SK-N-SH treated with all-trans-retinoic acid at 6 μM for 48 hours (cell line): ENCODE measurements around the gene UGGT1.

Experiments
- ATAC-seq: fragments of 200-7000 bp; cut with Tn5 transposase; 3 replicates; pipeline ENCODE4 v1.9.1; 2020; ENCODE audit warnings: mild to moderate bottlenecking, moderate library complexity
- ARNTL ChIP-seq: fragments of 450-650 bp; formaldehyde crosslinking; IDR thresholded peaks from 2 replicates; pipeline ENCODE4 v1.5.0; 2020; ENCODE audit warnings: low read depth, mild to moderate bottlenecking, moderate library complexity, borderline replicate concordance
- BACH2 ChIP-seq: fragments of 250-450 bp; sonication (Bioruptor Pico); IDR thresholded peaks from 2 replicates; pipeline ENCODE4 v1.9.0; 2021; ENCODE audit warnings: mild to moderate bottlenecking, borderline replicate concordance
- CSRNP3 ChIP-seq: fragments of 250-450 bp; sonication (Bioruptor Pico); IDR thresholded peaks from 2 replicates; pipeline ENCODE4 v1.5.1; 2021; ENCODE audit warnings: mild to moderate bottlenecking, moderate library complexity
- ESRRG ChIP-seq: fragments of 250-450 bp; sonication (Bioruptor Pico); IDR thresholded peaks from 2 replicates; pipeline ENCODE4 v1.6.1; 2021; ENCODE audit warnings: mild to moderate bottlenecking
- GLIS3 ChIP-seq: fragments of 250-450 bp; sonication (Bioruptor Pico); IDR thresholded peaks from 2 replicates; pipeline ENCODE4 v1.5.0; 2020; ENCODE audit warnings: mild to moderate bottlenecking, moderate library complexity
- ISL1 ChIP-seq: fragments of 250-450 bp; sonication (Bioruptor Pico); IDR thresholded peaks from 2 replicates; pipeline ENCODE4 v2.1.2; 2022; ENCODE audit warnings: mild to moderate bottlenecking, moderate library complexity
- OSR1 ChIP-seq: fragments of 250-450 bp; sonication (Bioruptor Pico); IDR thresholded peaks from 2 replicates; pipeline ENCODE4 v1.8.0; 2022; ENCODE audit warnings: moderate library complexity, mild to moderate bottlenecking, inconsistent platforms
- PATZ1 ChIP-seq: fragments of 250-450 bp; sonication (Bioruptor Pico); IDR thresholded peaks from 2 replicates; pipeline ENCODE4 v1.8.0; 2020; ENCODE audit warnings: mild to moderate bottlenecking, moderate library complexity, borderline replicate concordance
- POU6F1 ChIP-seq: fragments of 250-450 bp; sonication (Bioruptor Pico); IDR thresholded peaks from 2 replicates; pipeline ENCODE4 v1.8.0; 2021; ENCODE audit warnings: low read depth, mild to moderate bottlenecking, moderate library complexity, borderline replicate concordance
- PPARA ChIP-seq: fragments of 250-450 bp; sonication (Bioruptor Pico); IDR thresholded peaks from 2 replicates; pipeline ENCODE4 v1.5.0; 2020; ENCODE audit warnings: mild to moderate bottlenecking, borderline replicate concordance
- RARB ChIP-seq: fragments of 250-450 bp; sonication (Bioruptor Pico); IDR thresholded peaks from 2 replicates; pipeline ENCODE4 v1.8.0; 2021; ENCODE audit warnings: mild to moderate bottlenecking, moderate library complexity
- SNAI2 ChIP-seq: fragments of 250-450 bp; sonication (Bioruptor Pico); IDR thresholded peaks from 2 replicates; pipeline ENCODE4 v1.5.0; 2020; ENCODE audit warnings: mild to moderate bottlenecking, moderate library complexity
- TCF4 ChIP-seq: fragments of 250-450 bp; sonication (Bioruptor Pico); IDR thresholded peaks from 2 replicates; pipeline ENCODE4 v1.8.0; 2021; ENCODE audit warnings: mild to moderate bottlenecking, moderate library complexity, borderline replicate concordance
- TSHZ2 ChIP-seq: fragments of 250-450 bp; sonication (Bioruptor Pico); IDR thresholded peaks from 2 replicates; pipeline ENCODE4 v1.5.0; 2020; ENCODE audit warnings: mild to moderate bottlenecking, moderate library complexity
- ZC3H10 ChIP-seq: fragments of 250-450 bp; sonication (Bioruptor Pico); IDR thresholded peaks from 2 replicates; pipeline ENCODE4 v1.5.1; 2021; ENCODE audit warnings: mild to moderate bottlenecking, moderate library complexity
- ZFP3 ChIP-seq: fragments of 250-450 bp; sonication (Bioruptor Pico); IDR thresholded peaks from 2 replicates; pipeline ENCODE4 v1.5.0; 2020; ENCODE audit warnings: mild to moderate bottlenecking, moderate library complexity
- ZFP30 ChIP-seq: fragments of 450-650 bp; formaldehyde crosslinking; IDR thresholded peaks from 2 replicates; pipeline ENCODE4 v1.5.0; 2022; ENCODE audit warnings: mild to moderate bottlenecking, moderate library complexity
- ZNF565 ChIP-seq: fragments of 450-650 bp; formaldehyde crosslinking; conservative IDR thresholded peaks from 2 replicates; pipeline ENCODE4 v1.5.0; 2020; ENCODE audit warnings: low read depth, mild to moderate bottlenecking, moderate library complexity
- ZNF70 ChIP-seq: fragments of 450-650 bp; formaldehyde crosslinking; IDR thresholded peaks from 2 replicates; pipeline ENCODE4 v1.5.0; 2020; ENCODE audit warnings: mild to moderate bottlenecking, moderate library complexity
- ZNF8 ChIP-seq: fragments of 450-650 bp; formaldehyde crosslinking; IDR thresholded peaks from 2 replicates; pipeline ENCODE4 v1.5.0; 2020; ENCODE audit warnings: mild to moderate bottlenecking, moderate library complexity

The UGGT1 gene

GRCh38 chr2:128090575-128090944, 440 bp upstream of the UGGT1 start (continued):
- TF ChIP-seq GLIS3 (CRISPR knock-in tag) (no peak), PPARA (CRISPR knock-in tag) (no peak), ZFP30 (CRISPR knock-in tag) (no peak), ZC3H10 (CRISPR knock-in tag) (no peak)

- peak; percentile 15 for ATAC-seq
- TF ChIP-seq CSRNP3 (no peak), ZFP30 (CRISPR knock-in tag) (no peak), ZNF8 (CRISPR knock-in tag) (no peak), OSR1 (CRISPR knock-in tag) (no peak), PATZ1 (no peak), PPARA (CRISPR knock-in tag) (no peak), ISL1 (CRISPR knock-in tag) (no peak), ZNF70 (no peak), TSHZ2 (CRISPR knock-in tag) (no peak), RARB (CRISPR knock-in tag) (no peak), GLIS3 (CRISPR knock-in tag) (no peak), ZNF565 (CRISPR knock-in tag) (no peak), TCF4 (no peak), ZFP3 (CRISPR knock-in tag) (no peak), ZC3H10 (CRISPR knock-in tag) (no peak)
Observed at GRCh38 chr2:128091726-128092080, 703 bp downstream of the UGGT1 start.

GRCh38 chr2:128092656-128093055, 1.7 kb downstream of the UGGT1 start:
- TF ChIP-seq SNAI2 (CRISPR knock-in tag) (no peak), GLIS3 (CRISPR knock-in tag) (no peak), TCF4 (no peak), ZNF70 (no peak), ZFP3 (CRISPR knock-in tag) (no peak), POU6F1 (CRISPR knock-in tag) (no peak), TSHZ2 (CRISPR knock-in tag) (no peak), ZNF565 (CRISPR knock-in tag) (no peak), ZNF8 (CRISPR knock-in tag) (no peak), ESRRG (CRISPR knock-in tag) (no peak), ARNTL (CRISPR knock-in tag) (no peak), BACH2 (no peak), ISL1 (CRISPR knock-in tag) (no peak), PPARA (CRISPR knock-in tag) (no peak)
- no peak for ATAC-seq
